GM11168 (cell line): ENCODE measurements around the gene CALHM1.

Experiments used
- in situ Hi-C: fragments of 300-500 bp; cut with MboI; formaldehyde crosslinking; loops from one replicate; pipeline ENCODE4 v1.12.0; 2022; ENCODE audit warnings: low sequenced_read_pairs; ENCODE audit not compliant: unreplicated experiment

CALHM1 gene

DNA sequence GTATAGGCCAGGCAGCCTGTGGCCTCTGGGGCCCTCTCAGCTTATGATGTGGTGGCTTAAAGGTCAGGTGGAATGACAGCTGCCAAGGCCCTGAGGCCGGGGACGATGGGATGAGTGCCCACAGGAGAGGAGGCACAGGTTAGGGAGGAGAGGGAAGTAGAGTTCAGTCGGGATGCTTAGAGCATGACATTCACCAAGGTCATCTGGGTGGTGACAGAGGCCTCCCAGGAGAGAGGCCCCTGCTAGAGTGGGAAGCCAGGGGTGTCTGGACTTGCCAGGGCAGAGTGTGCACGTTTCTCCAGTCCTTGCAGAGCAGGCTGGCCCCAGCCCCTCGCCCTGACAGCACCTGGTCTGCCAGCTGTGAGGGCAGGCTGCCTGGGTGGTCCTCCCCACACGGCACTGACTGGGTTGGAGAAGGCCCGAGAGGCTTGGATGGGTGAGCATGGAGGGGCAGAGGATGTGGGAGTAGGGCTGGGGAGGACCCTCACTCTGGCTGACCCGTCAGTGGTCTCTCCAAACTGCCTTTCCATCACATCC is 1.5 kb downstream of the CALHM1 start:
- in situ Hi-C loops: no loop called here

DNA sequence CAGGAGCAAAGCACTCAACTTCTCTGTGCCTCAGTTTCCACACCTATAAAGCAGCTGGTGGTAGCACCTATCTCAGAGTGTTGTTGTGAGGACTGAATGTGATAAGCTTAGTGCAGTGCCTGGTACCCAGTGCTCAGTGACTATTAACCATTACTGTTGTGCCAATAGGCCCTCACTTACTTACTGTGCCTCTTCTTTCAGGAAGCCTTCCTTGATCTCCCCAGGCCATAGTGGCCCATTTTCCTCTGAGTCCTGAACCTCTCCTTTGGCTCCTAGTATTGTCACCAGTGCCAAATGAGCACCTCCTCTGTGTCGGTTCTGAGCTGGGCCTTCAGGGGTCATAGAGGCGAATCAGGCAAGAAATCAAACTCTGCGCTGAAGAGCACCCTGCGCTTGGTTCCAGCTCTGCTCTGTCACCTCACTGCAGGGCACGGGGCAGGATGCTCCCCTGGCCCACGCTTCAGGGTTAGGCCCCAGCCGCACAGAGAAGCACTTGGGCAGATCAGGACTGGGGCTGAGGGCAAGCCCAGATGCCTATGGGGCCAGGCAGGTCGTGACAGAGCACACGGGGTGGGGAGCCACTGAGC is 2.5 kb downstream of the CALHM1 start:
- in situ Hi-C loops: no loop called here

- in situ Hi-C loops: no loop called here
These were observed 3.5 kb downstream of the CALHM1 start for GRCh38 chr10:103455235-103455634.

DNA sequence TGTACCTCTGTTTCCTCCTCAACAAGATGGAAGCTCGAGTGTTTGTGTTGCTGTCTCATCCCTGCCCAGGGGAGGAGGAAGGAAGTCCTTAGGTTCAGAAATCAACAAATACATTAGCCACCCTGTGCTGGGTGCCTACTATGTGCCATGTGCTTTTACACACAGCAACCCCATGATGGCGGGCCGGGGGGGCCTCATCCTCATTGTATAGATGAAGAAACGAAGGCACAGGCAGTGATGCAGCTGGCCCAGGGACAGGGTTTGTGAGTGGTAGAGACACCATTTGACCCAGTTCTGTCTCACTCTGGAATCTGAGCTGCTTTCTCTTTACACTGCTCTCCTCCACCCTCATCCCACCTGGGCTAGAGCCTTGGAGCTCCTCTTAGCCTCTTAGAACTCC is 4.7 kb downstream of the CALHM1 start:
- in situ Hi-C loops: no loop called here

DNA sequence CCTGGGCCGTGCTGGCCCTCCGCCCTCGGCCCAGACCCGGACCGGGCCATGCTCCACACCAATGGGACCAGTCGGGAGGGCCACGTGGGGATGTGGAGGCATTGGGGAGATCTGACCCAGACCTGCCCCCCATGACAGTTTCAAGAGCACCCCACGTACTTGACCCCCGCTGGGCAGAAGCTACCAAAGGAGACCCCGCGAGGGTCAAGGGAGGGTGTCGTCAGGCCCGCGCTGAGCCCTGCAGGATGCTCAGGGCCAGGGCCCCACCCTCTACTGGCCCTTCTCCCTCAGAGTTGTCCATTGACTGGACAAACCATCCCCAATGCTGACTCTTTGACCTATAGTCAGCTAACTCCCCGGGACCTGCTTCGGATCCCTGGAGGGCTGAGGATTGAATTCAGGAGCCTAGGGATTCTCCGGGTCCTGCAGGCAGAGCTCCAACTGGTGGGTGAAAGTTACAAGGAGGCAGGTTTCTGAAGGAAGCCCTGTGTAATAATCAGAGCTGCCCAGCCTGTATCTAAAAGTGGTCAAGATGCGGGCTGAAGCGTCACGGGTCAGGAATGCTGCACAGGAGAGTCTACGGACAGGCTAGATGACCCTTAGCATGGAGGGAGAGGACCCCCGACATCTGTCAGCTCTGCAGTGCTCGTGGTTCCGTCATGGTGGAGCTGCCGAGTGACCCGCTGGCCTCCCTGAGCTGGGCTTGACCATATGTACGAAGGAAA is 6.0 kb downstream of the CALHM1 start:
- in situ Hi-C loops: no loop called here

- in situ Hi-C loops: no loop called here
These were observed 6.7 kb downstream of the CALHM1 start, which contains the start of gene CALHM2 for GRCh38 chr10:103451831-103452505. CALHM2 (minus strand) TSS chr10:103452370; CDS start chr10:103449941, 2,429 bp downstream.

GRCh38 chr10:103451091-103451813 is 7.4 kb downstream of the CALHM1 start:
- in situ Hi-C loops: no loop called here

- in situ Hi-C loops: no loop called here
These were observed 8.5 kb downstream of the CALHM1 start for GRCh38 chr10:103450201-103450695.

GRCh38 chr10:103449208-103450144 is 9.2 kb downstream of the CALHM1 start:
- in situ Hi-C loops: no loop called here

DNA sequence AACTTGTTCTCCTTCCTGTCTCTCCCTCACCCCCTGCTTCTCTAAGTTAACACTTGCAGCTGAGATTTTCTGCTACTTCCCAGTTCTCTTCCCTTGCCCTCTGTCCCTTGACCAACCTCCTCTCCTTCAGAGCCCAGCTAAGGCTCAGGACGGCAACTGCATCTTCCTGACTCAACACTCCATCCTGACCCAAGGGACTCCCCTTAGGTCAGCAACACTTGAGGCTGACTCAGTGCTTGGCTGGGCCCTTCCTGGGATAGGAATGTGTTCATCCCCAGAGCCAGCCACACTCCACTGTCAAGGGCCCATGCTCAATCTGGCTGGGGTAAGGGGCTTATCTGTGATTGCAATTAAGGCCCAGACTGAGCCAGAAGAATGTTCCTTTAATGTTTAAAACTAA is 10.0 kb downstream of the CALHM1 start:
- in situ Hi-C loops: no loop called here

GRCh38 chr10:103447187-103447586 is 11.5 kb downstream of the CALHM1 start:
- in situ Hi-C loops: no loop called here

GRCh38 chr10:103445767-103446567 is 12.7 kb downstream of the CALHM1 start:
- in situ Hi-C loops: no loop called here

- in situ Hi-C loops: no loop called here
These were observed 13.3 kb downstream of the CALHM1 start for GRCh38 chr10:103445366-103445765.

DNA sequence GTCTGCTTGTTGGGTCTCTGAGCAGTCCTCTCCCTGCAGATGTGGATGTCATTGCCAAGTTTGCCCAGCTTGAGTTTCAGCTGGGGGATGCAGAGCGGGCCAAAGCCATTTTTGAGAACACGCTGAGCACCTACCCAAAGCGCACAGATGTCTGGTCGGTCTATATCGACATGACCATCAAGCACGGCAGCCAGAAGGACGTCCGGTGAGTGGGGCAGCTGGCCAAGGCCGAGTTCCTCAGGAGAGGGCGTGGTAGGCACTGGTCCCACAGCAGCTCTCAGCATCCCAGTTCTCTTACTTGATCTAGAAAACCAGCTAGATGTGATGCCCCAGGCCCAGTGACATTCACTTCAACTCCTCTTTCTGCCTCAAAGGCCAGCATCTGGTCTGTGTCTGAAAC is 14.2 kb downstream of the CALHM1 start:
- in situ Hi-C loops: no loop called here

DNA sequence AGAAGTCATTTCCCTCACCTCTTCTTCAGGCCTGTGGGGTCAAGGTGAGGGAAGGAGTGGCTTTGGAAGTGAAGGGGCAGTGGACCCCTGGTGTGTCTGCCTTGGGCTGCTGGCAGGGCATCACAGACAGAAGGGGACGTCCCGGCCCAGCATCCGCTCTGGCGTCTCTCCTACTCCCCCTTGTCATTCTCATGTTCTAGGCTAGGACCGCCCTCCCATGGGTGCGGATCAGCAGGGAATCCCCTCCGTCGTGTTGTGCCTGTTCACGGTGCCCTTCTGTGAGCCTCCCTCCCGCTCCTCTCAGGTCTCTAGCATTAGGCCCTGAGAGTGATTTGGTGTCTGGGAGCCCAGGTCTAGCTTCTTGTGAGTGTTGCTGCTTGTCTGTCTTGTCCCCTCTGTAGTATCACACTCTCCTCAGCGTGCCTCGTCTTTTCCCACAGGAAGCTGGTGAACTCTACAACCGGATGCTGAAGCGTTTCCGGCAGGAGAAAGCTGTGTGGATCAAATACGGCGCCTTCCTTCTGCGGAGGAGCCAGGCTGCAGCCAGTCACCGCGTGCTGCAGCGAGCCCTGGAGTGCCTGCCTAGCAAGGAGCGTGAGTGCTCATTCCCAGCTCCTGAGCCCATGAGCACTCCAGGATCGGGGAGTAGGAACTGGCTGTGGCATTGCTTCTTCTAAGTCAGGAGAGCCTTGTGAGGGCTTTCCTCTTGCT is 15.1 kb downstream of the CALHM1 start:
- in situ Hi-C loops: no loop called here

DNA sequence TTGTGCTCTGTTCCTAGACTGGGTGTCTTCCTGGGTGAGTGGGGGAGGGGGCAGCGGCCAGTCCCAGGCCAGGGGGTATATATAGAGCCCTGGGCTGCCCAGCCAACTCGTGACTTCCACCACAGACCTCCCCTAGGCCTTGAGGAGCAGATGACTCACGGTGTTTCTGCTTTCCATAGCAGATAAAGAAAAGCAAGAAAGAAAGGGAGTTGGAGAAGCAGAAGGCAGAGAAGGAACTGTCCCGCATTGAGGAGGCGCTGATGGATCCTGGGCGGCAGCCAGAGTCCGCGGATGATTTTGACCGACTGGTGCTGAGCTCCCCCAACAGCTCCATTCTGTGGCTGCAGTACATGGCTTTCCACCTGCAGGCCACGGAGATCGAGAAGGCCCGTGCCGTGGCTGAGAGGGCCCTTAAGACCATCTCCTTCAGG is 16.7 kb downstream of the CALHM1 start:
- in situ Hi-C loops: no loop called here

DNA sequence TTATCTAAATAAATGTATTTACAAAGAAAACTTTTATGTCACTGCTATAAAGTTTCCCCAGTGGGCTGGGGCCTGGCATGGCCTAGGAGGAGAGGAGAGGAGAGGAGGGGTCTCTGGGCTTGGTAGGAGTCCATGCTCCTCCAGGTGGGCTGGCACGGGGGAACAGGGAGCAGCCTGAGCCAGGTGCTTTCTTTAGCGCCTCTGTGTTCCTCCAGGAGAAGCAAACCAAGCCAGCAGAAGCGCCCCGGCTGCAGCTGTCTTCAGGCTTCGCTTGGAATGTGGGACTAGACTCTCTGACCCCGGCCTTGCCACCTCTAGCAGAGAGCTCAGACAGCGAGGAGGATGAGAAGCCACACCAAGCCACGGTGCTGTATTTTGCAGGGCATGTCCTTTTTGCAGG is 17.1 kb downstream of the CALHM1 start:
- in situ Hi-C loops: no loop called here

GRCh38 chr10:103441206-103441605 is 17.5 kb downstream of the CALHM1 start:
- in situ Hi-C loops: no loop called here
